GM23248 (cell line): Measurements from ENCODE around the gene GLDC. TPM values are rescaled to one million over a fixed set of nuclear protein-coding genes. Genes with fewer than 3 reads are reported as not detected.
"Not testable (repeated sequence)": the region's sequence is repeated elsewhere in the genome, so short reads cannot be mapped to it uniquely, and the experiment has no call there.

Source experiments
- DNase-seq: peaks from one replicate; pipeline ENCODE4 v3.0.0-alpha.2; 2015
- H2AFZ ChIP-seq: fragments of 200-600 bp; sonication (generic); 2 replicates; pipeline ENCODE4 v1.6.1; 2016; ENCODE audit warnings: antibody characterized with exemption
- H3F3A ChIP-seq: fragments of 200-600 bp; sonication (generic); 2 replicates; pipeline ENCODE4 v1.6.1; 2016; ENCODE audit warnings: mild to moderate bottlenecking, antibody characterized with exemption, mixed run types; ENCODE audit not compliant: insufficient read depth
- H3K27ac ChIP-seq: fragments of 200-600 bp; sonication (generic); 2 replicates; pipeline ENCODE4 v1.5.1; 2016; ENCODE audit warnings: mild to moderate bottlenecking
- H3K27me3 ChIP-seq: fragments of 200-600 bp; sonication (generic); replicated peaks from 2 replicates; pipeline ENCODE4 v1.6.1; 2016; ENCODE audit warnings: mild to moderate bottlenecking; ENCODE audit not compliant: insufficient read depth
- H3K36me3 ChIP-seq: fragments of 200-600 bp; sonication (generic); 2 replicates; pipeline ENCODE4 v1.6.1; 2016; ENCODE audit warnings: low read depth, mild to moderate bottlenecking
- H3K4me1 ChIP-seq: fragments of 200-600 bp; sonication (generic); 2 replicates; pipeline ENCODE4 v1.6.1; 2016; ENCODE audit warnings: mild to moderate bottlenecking; ENCODE audit not compliant: insufficient read depth
- H3K4me2 ChIP-seq: fragments of 200-600 bp; sonication (generic); one replicate; pipeline ENCODE4 v1.6.1; 2016; ENCODE audit warnings: mild to moderate bottlenecking; ENCODE audit not compliant: unreplicated experiment
- H3K4me3 ChIP-seq: fragments of 200-600 bp; sonication (generic); 2 replicates; pipeline ENCODE4 v1.5.1; 2016; ENCODE audit warnings: mild to moderate bottlenecking
- H3K79me2 ChIP-seq: fragments of 200-600 bp; sonication (generic); 2 replicates; pipeline ENCODE4 v1.6.1; 2016; ENCODE audit warnings: mild to moderate bottlenecking; ENCODE audit not compliant: insufficient read depth
- H3K9ac ChIP-seq: fragments of 200-600 bp; sonication (generic); 2 replicates; pipeline ENCODE4 v1.6.1; 2016; ENCODE audit warnings: mild to moderate bottlenecking
- H3K9me2 ChIP-seq: fragments of 200-600 bp; sonication (generic); 2 replicates; pipeline ENCODE4 v1.6.1; 2016; ENCODE audit warnings: mixed run types, mild to moderate bottlenecking, moderate library complexity; ENCODE audit not compliant: insufficient read depth
- H3K9me3 ChIP-seq: fragments of 200-600 bp; sonication (generic); one replicate; pipeline ENCODE4 v1.6.1; 2017; ENCODE audit warnings: low read depth
- H4K20me1 ChIP-seq: fragments of 200-600 bp; sonication (generic); 2 replicates; pipeline ENCODE4 v1.6.0; 2016; ENCODE audit not compliant: insufficient read depth
- EZH2 ChIP-seq: fragments of 200-600 bp; sonication (generic); IDR thresholded peaks from 2 replicates; pipeline ENCODE4 v1.6.1; 2018; ENCODE audit warnings: antibody characterized with exemption, mild to moderate bottlenecking; ENCODE audit not compliant: insufficient read depth, poor library complexity, severe bottlenecking
- EZH2phosphoT487 ChIP-seq: fragments of 200-600 bp; sonication (generic); IDR thresholded peaks from 2 replicates; pipeline ENCODE4 v1.6.1; 2018; ENCODE audit warnings: antibody characterized with exemption, moderate library complexity, mild to moderate bottlenecking, low read depth; ENCODE audit not compliant: insufficient read depth
- WGBS, 2 experiments: methylation state at CpG; one replicate each; pipeline ENCODE4 v1.1.6; 2015 to 2017; ENCODE audit warnings: low lambda C conversion rate in 2 of 2, low coverage in 1 of 2; ENCODE audit errors: missing lambda C conversion rate in 2 of 2; 5-methylcytosine and 5-hydroxymethylcytosine counted together
- in situ Hi-C: fragments of 300-500 bp; cut with MboI; formaldehyde crosslinking; loops from 2 replicates; pipeline ENCODE4 v1.15.0; 2020
- polyA plus RNA-seq: library from polyadenylated mRNA; unstranded; fragments of >200 nt; fragmentation: Nextera tagmentation; extraction: Ambion mirVana; gene quantifications from 2 replicates; pipeline ENCODE4 v1.2.1, GENCODE V29; 2016
- total RNA-seq: library from RNA; depleted of rRNA; stranded (reverse); fragments of >200 nt; shearing (Covaris generic); gene quantifications from 2 replicates; pipeline ENCODE4 v1.2.3, GENCODE V29; 2014

GLDC gene
- total and polyA plus RNA-seq, 2 experiments from 2014 or later: 0.11 to 0.48 TPM

DNA sequence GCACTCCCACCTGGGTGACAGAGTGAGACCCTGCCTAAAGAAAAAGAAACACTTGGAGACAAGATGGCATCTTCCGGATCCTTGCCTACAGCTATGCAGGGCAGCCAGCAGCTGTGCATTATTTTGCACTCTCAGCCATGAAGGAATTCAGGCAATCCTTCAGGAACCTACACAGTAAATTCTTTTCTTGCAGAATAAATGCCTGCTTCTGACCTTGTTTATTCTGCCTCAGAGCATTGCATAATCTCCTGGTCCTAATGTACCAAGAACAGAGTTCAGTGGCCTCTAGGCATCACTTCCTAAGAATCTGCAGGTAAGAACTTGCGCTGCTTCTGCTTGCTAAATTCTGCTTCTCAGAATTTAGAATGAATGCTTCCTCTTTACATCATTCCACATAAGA, 16.8 kb downstream of the GLDC start:
- Histone ChIP-seq H3K27ac (no peak overlapping the region), H3K9me3 (no peaks in the 10 kb centered on the region), H3K36me3 (no peaks in the 10 kb centered on the region), H3K79me2 (no peaks in the 10 kb centered on the region), H3K9ac (no peak overlapping the region), H3K4me3 (no peak overlapping the region), H3K27me3 (peaks cover 21% of the 10 kb centered on the region), H3K9me2 (no peaks in the 10 kb centered on the region), H2AFZ (no peak overlapping the region), H4K20me1 (no peaks in the 10 kb centered on the region), H3K4me1 (no peaks in the 10 kb centered on the region), H3K4me2 (no peak overlapping the region), H3F3A (no peaks in the 10 kb centered on the region)
- in situ Hi-C loops: no loop called here
- no peak for DNase-seq
- 77 to 86% methylated on average over 2 of the region's 2 CpGs for WGBS, 2 experiments
- TF ChIP-seq EZH2phosphoT487 (no peak), EZH2 (no peak)

DNA sequence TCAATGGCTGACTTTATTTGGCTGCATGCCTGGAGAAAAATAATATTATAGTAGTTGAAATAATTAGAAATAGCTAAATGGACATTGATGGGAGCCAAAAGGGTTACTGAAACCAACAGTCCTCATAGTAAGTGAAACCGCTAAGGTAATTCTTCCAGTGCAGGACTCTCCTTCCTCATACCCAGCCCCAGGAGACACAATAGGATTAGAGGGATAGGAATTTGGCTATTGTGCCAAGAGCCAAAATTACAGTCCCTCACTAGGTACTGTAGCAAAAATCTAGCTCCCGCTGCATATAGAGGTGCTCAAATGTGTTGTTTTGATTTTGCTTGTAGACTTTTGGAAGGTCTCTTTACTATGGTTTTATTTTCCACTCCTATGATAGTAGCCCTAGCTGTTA, 20.2 kb downstream of the GLDC start:
- DNase-seq: no peak
- Histone ChIP-seq H3K9me2 (no peaks in the 10 kb centered on the region), H3K9ac (no peak overlapping the region), H3K27ac (no peak overlapping the region), H4K20me1 (no peaks in the 10 kb centered on the region), H3K79me2 (no peaks in the 10 kb centered on the region), H3K36me3 (no peaks in the 10 kb centered on the region), H2AFZ (no peak overlapping the region), H3K4me1 (no peaks in the 10 kb centered on the region), H3K4me3 (no peak overlapping the region), H3K27me3 (peaks cover 35% of the 10 kb centered on the region), H3F3A (no peaks in the 10 kb centered on the region), H3K4me2 (no peak overlapping the region), H3K9me3 (no peaks in the 10 kb centered on the region)
- in situ Hi-C loops: no loop called here
- TF ChIP-seq EZH2phosphoT487 (no peak), EZH2 (no peak)
- WGBS, 2 experiments: 69 to 72% methylated on average over 2 of the region's 2 CpGs

DNA sequence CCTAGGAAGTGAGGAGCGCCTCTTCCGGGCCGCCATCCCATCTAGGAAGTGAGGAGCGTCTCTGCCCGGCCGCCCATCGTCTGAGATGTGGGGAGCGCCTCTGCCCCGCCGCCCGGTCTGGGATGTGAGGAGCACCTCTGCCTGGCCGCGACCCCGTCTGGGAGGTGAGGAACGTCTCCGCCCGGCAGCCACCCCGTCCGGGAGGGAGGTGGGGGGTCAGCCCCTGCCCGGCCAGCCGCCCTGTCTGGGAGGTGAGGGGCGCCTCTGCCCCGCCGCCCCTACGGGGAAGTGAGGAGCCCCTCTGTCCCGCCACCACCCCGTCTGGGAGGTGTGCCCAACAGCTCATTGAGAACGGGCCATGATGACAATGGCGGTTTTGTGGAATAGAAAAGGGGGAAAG, 22.7 kb downstream of the GLDC start:
- H3K9me2 ChIP-seq, in situ Hi-C loops, H2AFZ ChIP-seq, H3K9me3 ChIP-seq, H3K9ac ChIP-seq, H3K36me3 ChIP-seq, H3K4me1 ChIP-seq, H3K27ac ChIP-seq, H4K20me1 ChIP-seq, H3K4me3 ChIP-seq, DNase-seq, H3K4me2 ChIP-seq, H3K79me2 ChIP-seq, H3F3A ChIP-seq: not testable (repeated sequence)
- WGBS, 2 experiments: 86% methylated on average over 27 of the region's 29 CpGs; no CpG with 5 or more reads in 1 of the 2 experiments
- H3K27me3 ChIP-seq: peaks cover 44% of the 10 kb centered on the region

DNA sequence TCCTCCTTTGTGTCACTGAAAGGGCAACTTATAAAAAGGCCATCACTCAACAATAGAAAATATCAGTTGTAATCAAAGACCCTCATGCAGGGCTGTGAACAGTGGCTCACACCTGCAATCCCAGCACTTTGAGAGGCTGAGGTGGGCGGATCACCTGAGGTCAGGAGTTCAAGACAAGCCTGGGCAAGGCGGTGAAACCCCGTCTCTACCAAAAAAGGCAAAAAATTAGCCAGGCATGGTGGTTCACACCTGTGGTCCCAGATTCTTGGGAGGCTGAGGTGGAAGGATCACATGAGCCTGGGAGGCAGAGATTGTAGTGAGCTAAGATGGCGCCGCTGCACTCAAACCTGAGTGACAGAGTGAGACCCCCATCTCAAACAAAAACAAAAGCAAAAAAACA, 24.7 kb downstream of the GLDC start:
- Histone ChIP-seq H3K9ac (no peak overlapping the region), H3F3A (no peaks in the 10 kb centered on the region), H3K27ac (no peak overlapping the region), H3K4me2 (no peak overlapping the region), H2AFZ (no peak overlapping the region), H3K27me3 (peaks cover 44% of the 10 kb centered on the region; the same call in 1 of the 2 replicates), H3K79me2 (no peaks in the 10 kb centered on the region), H3K9me3 (no peaks in the 10 kb centered on the region), H3K9me2 (no peaks in the 10 kb centered on the region), H3K36me3 (no peaks in the 10 kb centered on the region), H3K4me3 (no peak overlapping the region), H4K20me1 (no peaks in the 10 kb centered on the region), H3K4me1 (no peaks in the 10 kb centered on the region)
- DNase-seq: no peak
- in situ Hi-C loops: no loop called here
- no peak for TF ChIP-seq EZH2phosphoT487
- no peak for TF ChIP-seq EZH2
- WGBS, 2 experiments: 44 to 61% methylated on average over 5 of the region's 5 CpGs

DNA sequence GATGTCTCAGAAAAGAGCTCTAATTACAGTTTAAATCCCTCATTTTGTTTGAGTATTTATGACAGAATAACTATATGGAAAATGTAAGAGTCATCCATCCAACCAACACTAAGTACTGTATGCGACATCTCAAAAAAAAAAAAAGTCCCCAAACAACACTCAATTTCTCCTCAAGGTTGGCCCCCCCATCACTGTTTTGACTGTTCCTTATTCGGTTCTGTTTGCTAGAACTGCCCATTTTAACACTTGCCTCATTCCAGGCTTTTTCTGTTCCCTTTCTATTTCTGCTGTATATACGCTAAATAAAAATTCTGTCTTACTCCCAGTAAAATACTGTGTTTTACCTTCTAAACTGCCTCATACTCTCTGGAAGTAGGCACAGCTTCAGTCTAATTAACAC, 25.2 kb downstream of the GLDC start:
- Histone ChIP-seq H3K4me1 (no peaks in the 10 kb centered on the region), H3K9ac (no peak overlapping the region), H3K36me3 (no peaks in the 10 kb centered on the region), H3K27ac (no peak overlapping the region), H3K79me2 (no peaks in the 10 kb centered on the region), H4K20me1 (no peaks in the 10 kb centered on the region), H2AFZ (no peak overlapping the region), H3K4me3 (no peak overlapping the region), H3K9me3 (no peaks in the 10 kb centered on the region), H3F3A (no peaks in the 10 kb centered on the region), H3K9me2 (no peaks in the 10 kb centered on the region), H3K4me2 (no peak overlapping the region), H3K27me3 (peaks cover 39% of the 10 kb centered on the region; the same call in 1 of the 2 replicates)
- no peak for TF ChIP-seq EZH2phosphoT487
- TF ChIP-seq EZH2: no peak
- in situ Hi-C loops: no loop called here
- 56 to 61% methylated on average over 3 of the region's 3 CpGs for WGBS, 2 experiments
- DNase-seq: no peak
